SK-N-SH (cell line): Measurements from ENCODE around the gene SLN. TPM values are rescaled to one million over a fixed set of nuclear protein-coding genes. Genes with fewer than 3 reads are reported as not detected.

Experiments
- CTCF ChIA-PET: fragments of 300-600, 350-600 bp; formaldehyde crosslinking; extraction: SDS; loops from one replicate; lab custom pipeline; 2021; lab: Yijun Ruan, JAX
- POLR2A ChIA-PET: fragments of 350-600 bp; sonication (Branson Sonifier 250); formaldehyde crosslinking; extraction: SDS; loops from one replicate; lab custom pipeline; 2020; ENCODE audit warnings: antibody characterized with exemption, inconsistent platforms; lab: Yijun Ruan, JAX
- DNase-seq: peaks from one replicate; pipeline ENCODE4 v3.0.0; 2012
- H2AFZ ChIP-seq: fragments of 200-600 bp; sonication (generic); 2 replicates; pipeline ENCODE4 v1.8.1; 2016; ENCODE audit warnings: antibody characterized with exemption, mild to moderate bottlenecking, low read depth
- H3F3A ChIP-seq: fragments of 200-600 bp; sonication (generic); replicated peaks from 2 replicates; pipeline ENCODE3; 2016; ENCODE audit warnings: antibody characterized with exemption, mild to moderate bottlenecking; ENCODE audit not compliant: insufficient read depth
- H3K27ac ChIP-seq, 2 experiments: fragments of 200-500 bp in 1 of 2; fragments of 200-600 bp in 1 of 2; sonication (Bioruptor generic) in 1 of 2; sonication (generic), shearing (Covaris generic) in 1 of 2; 2 replicates each; pipeline versions ENCODE4 v1.5.1 to v1.6.1; 2014 to 2016; ENCODE audit warnings: low read depth in 2 of 2, inconsistent platforms in 1 of 2, low read length in 1 of 2, mild to moderate bottlenecking in 1 of 2, mixed read lengths in 1 of 2
- H3K27me3 ChIP-seq: fragments of 200-600 bp; sonication (generic), shearing (Covaris generic); 2 replicates; pipeline ENCODE4 v1.6.1; 2016; ENCODE audit warnings: mixed run types; ENCODE audit not compliant: insufficient read depth
- H3K36me3 ChIP-seq, 2 experiments: fragments of 200-500 bp in 1 of 2; fragments of 200-600 bp in 1 of 2; sonication (Bioruptor generic) in 1 of 2; sonication (generic) in 1 of 2; replicated peaks in 1 of 2; 2 replicates each; pipeline versions ENCODE3 to v1.5.1; 2014 to 2016; ENCODE audit warnings: low read length in 1 of 2, mild to moderate bottlenecking in 1 of 2; ENCODE audit not compliant: insufficient read depth in 2 of 2, control insufficient read depth in 1 of 2
- H3K4me1 ChIP-seq, 2 experiments: fragments of 200-500 bp in 1 of 2; fragments of 200-600 bp in 1 of 2; sonication (Bioruptor generic) in 1 of 2; sonication (generic), shearing (Covaris generic) in 1 of 2; 2 replicates each; pipeline versions ENCODE4 v1.5.1 to v1.6.1; 2014 to 2016; ENCODE audit warnings: low read depth in 1 of 2, low read length in 1 of 2, mixed run types in 1 of 2; ENCODE audit not compliant: insufficient read depth in 2 of 2, control insufficient read depth in 1 of 2
- H3K4me2 ChIP-seq: fragments of 200-600 bp; sonication (generic), shearing (Covaris generic); 2 replicates; pipeline ENCODE4 v1.6.1; 2017; ENCODE audit warnings: mixed run types
- H3K4me3 ChIP-seq, 2 experiments: fragments of 200-500 bp in 1 of 2; fragments of 200-600 bp in 1 of 2; sonication (Bioruptor generic) in 1 of 2; sonication (generic), shearing (Covaris generic) in 1 of 2; 2 replicates each; pipeline versions ENCODE4 v1.5.1 to v1.8.1; 2014 to 2016; ENCODE audit warnings: low read depth in 2 of 2, inconsistent platforms in 1 of 2, low read length in 1 of 2, mild to moderate bottlenecking in 1 of 2, mixed read lengths in 1 of 2, moderate library complexity in 1 of 2
- H3K79me2 ChIP-seq: fragments of 200-600 bp; sonication (generic); 2 replicates; pipeline ENCODE4 v1.8.1; 2017; ENCODE audit warnings: mild to moderate bottlenecking; ENCODE audit not compliant: insufficient read depth
- H3K9ac ChIP-seq: fragments of 200-600 bp; sonication (generic); 2 replicates; pipeline ENCODE4 v1.6.1; 2017; ENCODE audit warnings: mixed run types
- H3K9me2 ChIP-seq: fragments of 200-600 bp; sonication (generic); 2 replicates; pipeline ENCODE4 v1.6.1; 2017; ENCODE audit warnings: mixed run types
- H3K9me3 ChIP-seq: fragments of 200-600 bp; sonication (generic); 2 replicates; pipeline ENCODE4 v1.6.1; 2017; ENCODE audit warnings: mixed run types, mild to moderate bottlenecking, moderate library complexity
- H4K20me1 ChIP-seq: fragments of 200-600 bp; sonication (generic); 2 replicates; pipeline ENCODE4 v1.6.1; 2017; ENCODE audit warnings: mild to moderate bottlenecking, mixed run types; ENCODE audit not compliant: insufficient read depth
- CHD2 ChIP-seq: fragments of 150-350 bp; IDR thresholded peaks from 2 replicates; pipeline ENCODE4 v1.6.1; 2018; ENCODE audit warnings: low read length; ENCODE audit not compliant: partially characterized antibody
- CTCF ChIP-seq: fragments of 200-600 bp; sonication (generic); IDR thresholded peaks from 2 replicates; pipeline ENCODE4 v1.6.1; 2017; ENCODE audit warnings: antibody characterized with exemption, mild to moderate bottlenecking, moderate library complexity
- ELF1 ChIP-seq: IDR thresholded peaks from 2 replicates; pipeline ENCODE4 v1.4.0; 2012
- EZH2phosphoT487 ChIP-seq: fragments of 200-600 bp; sonication (generic); IDR thresholded peaks from 2 replicates; pipeline ENCODE4 v1.6.1; 2017; ENCODE audit warnings: low read depth, mixed run types, mild to moderate bottlenecking, antibody characterized with exemption, moderate library complexity, borderline replicate concordance
- FOSL2 ChIP-seq: IDR thresholded peaks from 2 replicates; pipeline ENCODE4 v1.4.0; 2012; ENCODE audit warnings: low read depth, mild to moderate bottlenecking, moderate library complexity, borderline replicate concordance
- FOXJ3 ChIP-seq: sonication (generic); formaldehyde crosslinking; IDR thresholded peaks from 2 replicates; pipeline ENCODE4 v1.5.1; 2020; ENCODE audit warnings: mild to moderate bottlenecking, missing genetic modification reagents
- FOXM1 ChIP-seq: IDR thresholded peaks from 2 replicates; pipeline ENCODE4 v1.4.0; 2012; ENCODE audit warnings: low read depth, mild to moderate bottlenecking
- GABPA ChIP-seq: IDR thresholded peaks from 2 replicates; pipeline ENCODE4 v1.4.0; 2012; ENCODE audit warnings: low read depth, mild to moderate bottlenecking
- IRF3 ChIP-seq: fragments of 150-350 bp; IDR thresholded peaks from 2 replicates; pipeline ENCODE4 v1.6.1; 2016; ENCODE audit warnings: mild to moderate bottlenecking, low read depth, low read length
- JUND ChIP-seq: IDR thresholded peaks from 2 replicates; pipeline ENCODE4 v1.4.0; 2012
- NFIC ChIP-seq: IDR thresholded peaks from 2 replicates; pipeline ENCODE4 v1.4.0; 2012; ENCODE audit warnings: borderline replicate concordance
- POLR2AphosphoS5 ChIP-seq: IDR thresholded peaks from 2 replicates; pipeline ENCODE4 v1.6.1; 2012; ENCODE audit warnings: low read depth, low read length
- REST ChIP-seq: IDR thresholded peaks from 2 replicates; pipeline ENCODE4 v1.6.1; 2012; ENCODE audit warnings: mild to moderate bottlenecking, low read depth, low read length, moderate library complexity
- SMC3 ChIP-seq: IDR thresholded peaks from 2 replicates; pipeline ENCODE4 v1.6.1; 2012; ENCODE audit warnings: low read depth, low read length, improper control_type of control experiment
- TEAD4 ChIP-seq: IDR thresholded peaks from 2 replicates; pipeline ENCODE4 v1.4.0; 2012; ENCODE audit warnings: mild to moderate bottlenecking, borderline replicate concordance; ENCODE audit not compliant: insufficient read depth
- USF2 ChIP-seq: fragments of 150-350 bp; IDR thresholded peaks from 2 replicates; pipeline ENCODE4 v1.6.1; 2017; ENCODE audit warnings: antibody characterized with exemption, low read length, low read depth, borderline replicate concordance
- YY1 ChIP-seq: IDR thresholded peaks from 2 replicates; pipeline ENCODE4 v1.4.0; 2012; ENCODE audit warnings: low read depth, mild to moderate bottlenecking
- WGBS: methylation state at CpG from one replicate; pipeline ENCODE4 v1.1.6; 2017; ENCODE audit warnings: low lambda C conversion rate; 5-methylcytosine and 5-hydroxymethylcytosine counted together
- polyA plus RNA-seq, 3 experiments: library from polyadenylated mRNA; depleted of rRNA; stranded (reverse); fragments of >200 nt; gene quantifications; 2 replicates each; pipeline ENCODE4 v1.2.3, GENCODE V29; 2012
- TF ChIP-seq, protein P1 (sequence below): IDR thresholded peaks from 2 replicates; pipeline ENCODE4 v1.4.0; 2012; ENCODE audit warnings: low read depth, borderline replicate concordance
- TF ChIP-seq, protein P2 (sequence below): IDR thresholded peaks from 2 replicates; pipeline ENCODE4; 2012
- TF ChIP-seq, protein P3 (sequence below): IDR thresholded peaks from 2 replicates; pipeline ENCODE4 v1.4.0; 2012; ENCODE audit warnings: low read depth, borderline replicate concordance

SLN gene
- polyA plus RNA-seq, 1 of the 3 experiments (the other 2 are of a cell fraction) = not detected

DNA sequence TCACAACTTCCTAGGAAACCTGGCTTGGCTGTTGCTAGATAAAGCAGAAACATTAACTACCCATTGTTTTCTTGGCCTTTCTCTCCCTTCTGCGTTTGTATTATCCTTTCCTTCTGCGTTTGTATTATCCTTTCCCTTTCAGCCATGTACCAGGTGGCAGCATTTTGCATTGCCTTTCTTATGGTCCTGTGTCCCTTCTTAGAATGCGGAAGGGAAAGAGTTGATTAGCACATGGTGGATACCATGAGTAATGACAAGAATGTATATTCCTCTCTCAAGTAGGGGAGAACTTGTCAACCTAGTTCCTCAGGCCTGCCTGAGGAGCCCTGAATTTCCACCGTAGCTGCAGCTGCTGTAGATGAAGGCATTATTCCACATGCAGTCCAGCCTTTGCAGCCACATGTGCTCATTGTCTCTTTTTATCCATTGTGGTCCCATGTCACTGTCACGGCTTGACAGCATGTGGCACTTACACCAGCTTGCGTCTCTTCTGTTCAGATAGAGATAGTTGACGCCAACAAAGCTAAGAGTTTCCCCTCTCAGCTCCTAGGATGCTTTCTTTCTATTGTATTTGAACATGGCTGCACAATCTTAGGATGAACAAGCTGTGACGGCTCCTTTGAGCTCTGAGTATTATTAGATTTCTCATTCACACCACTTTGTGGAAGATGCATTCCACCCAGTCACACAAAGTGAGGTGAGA lies 44.8 kb downstream of the SLN start:
- CTCF ChIA-PET = interaction anchor here (1.8 kb wide), 1 partner anchor 23 kb away, joined by 6 read pairs; no protein-coding TSS in a partner anchor
- no peak overlapping the region for H3K9ac ChIP-seq
- no peaks in the 10 kb centered on the region for H3K36me3 ChIP-seq
- no peaks in the 10 kb centered on the region; a peak in 1 of 4 replicates for H3K4me1 ChIP-seq
- no peaks in the 10 kb centered on the region for H3K9me3 ChIP-seq
- no peak overlapping the region for H3K4me3 ChIP-seq
- H3K27me3 ChIP-seq = peaks cover 47% of the 10 kb centered on the region; the same call in 1 of the 2 replicates
- H3K79me2 ChIP-seq = no peaks in the 10 kb centered on the region
- H2AFZ ChIP-seq = no peak overlapping the region
- H3K4me2 ChIP-seq = no peak overlapping the region
- 20% methylated on average over 8 of the region's 8 CpGs for WGBS
- H3K9me2 ChIP-seq = no peaks in the 10 kb centered on the region
- no peak for TF ChIP-seq YY1
- TF ChIP-seq GABPA = no peak
- TF ChIP-seq IRF3 = no peak
- no peak for TF ChIP-seq USF2
- no peak for TF ChIP-seq CHD2
- TF ChIP-seq JUND = no peak
- TF ChIP-seq EZH2phosphoT487 = no peak
- no peak for TF ChIP-seq REST
- no peak for TF ChIP-seq FOSL2
- no peak for TF ChIP-seq TEAD4
- TF ChIP-seq ELF1 = no peak
- no peak for TF ChIP-seq SMC3
- TF ChIP-seq, protein P1, sequence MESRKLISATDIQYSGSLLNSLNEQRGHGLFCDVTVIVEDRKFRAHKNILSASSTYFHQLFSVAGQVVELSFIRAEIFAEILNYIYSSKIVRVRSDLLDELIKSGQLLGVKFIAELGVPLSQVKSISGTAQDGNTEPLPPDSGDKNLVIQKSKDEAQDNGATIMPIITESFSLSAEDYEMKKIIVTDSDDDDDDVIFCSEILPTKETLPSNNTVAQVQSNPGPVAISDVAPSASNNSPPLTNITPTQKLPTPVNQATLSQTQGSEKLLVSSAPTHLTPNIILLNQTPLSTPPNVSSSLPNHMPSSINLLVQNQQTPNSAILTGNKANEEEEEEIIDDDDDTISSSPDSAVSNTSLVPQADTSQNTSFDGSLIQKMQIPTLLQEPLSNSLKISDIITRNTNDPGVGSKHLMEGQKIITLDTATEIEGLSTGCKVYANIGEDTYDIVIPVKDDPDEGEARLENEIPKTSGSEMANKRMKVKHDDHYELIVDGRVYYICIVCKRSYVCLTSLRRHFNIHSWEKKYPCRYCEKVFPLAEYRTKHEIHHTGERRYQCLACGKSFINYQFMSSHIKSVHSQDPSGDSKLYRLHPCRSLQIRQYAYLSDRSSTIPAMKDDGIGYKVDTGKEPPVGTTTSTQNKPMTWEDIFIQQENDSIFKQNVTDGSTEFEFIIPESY = no peak
- TF ChIP-seq, protein P2, sequence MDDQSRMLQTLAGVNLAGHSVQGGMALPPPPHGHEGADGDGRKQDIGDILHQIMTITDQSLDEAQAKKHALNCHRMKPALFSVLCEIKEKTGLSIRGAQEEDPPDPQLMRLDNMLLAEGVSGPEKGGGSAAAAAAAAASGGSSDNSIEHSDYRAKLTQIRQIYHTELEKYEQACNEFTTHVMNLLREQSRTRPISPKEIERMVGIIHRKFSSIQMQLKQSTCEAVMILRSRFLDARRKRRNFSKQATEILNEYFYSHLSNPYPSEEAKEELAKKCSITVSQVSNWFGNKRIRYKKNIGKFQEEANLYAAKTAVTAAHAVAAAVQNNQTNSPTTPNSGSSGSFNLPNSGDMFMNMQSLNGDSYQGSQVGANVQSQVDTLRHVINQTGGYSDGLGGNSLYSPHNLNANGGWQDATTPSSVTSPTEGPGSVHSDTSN = no peak
- TF ChIP-seq FOXM1 = no peak
- no peak for TF ChIP-seq FOXJ3 (CRISPR knock-in tag)
- TF ChIP-seq POLR2AphosphoS5 = no peak
- no peak for TF ChIP-seq NFIC
- TF ChIP-seq, protein P3, sequence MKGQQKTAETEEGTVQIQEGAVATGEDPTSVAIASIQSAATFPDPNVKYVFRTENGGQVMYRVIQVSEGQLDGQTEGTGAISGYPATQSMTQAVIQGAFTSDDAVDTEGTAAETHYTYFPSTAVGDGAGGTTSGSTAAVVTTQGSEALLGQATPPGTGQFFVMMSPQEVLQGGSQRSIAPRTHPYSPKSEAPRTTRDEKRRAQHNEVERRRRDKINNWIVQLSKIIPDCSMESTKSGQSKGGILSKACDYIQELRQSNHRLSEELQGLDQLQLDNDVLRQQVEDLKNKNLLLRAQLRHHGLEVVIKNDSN = no peak
- no peak for TF ChIP-seq CTCF
- DNase-seq = no peak
- no peaks in the 10 kb centered on the region for H3F3A ChIP-seq
- POLR2A ChIA-PET = no interaction called here
- H3K27ac ChIP-seq = no peak overlapping the region
- H4K20me1 ChIP-seq = no peaks in the 10 kb centered on the region
